Memory B cell (primary cell): ENCODE results near the gene BANP.

Experiments used
- ATAC-seq: fragments of 150-1000 bp; cut with Tn5 transposase; 2 replicates; pipeline ENCODE4 v1.10.0; 2021; ENCODE audit warnings: low read depth, mild to moderate bottlenecking, moderate library complexity
- DNase-seq, 2 donors: peaks; one replicate each; pipeline ENCODE4 v3.0.0; 2022; ENCODE audit warnings: low spot score in 2 of 2
- H3K27ac Mint-ChIP-seq: one replicate; pipeline ENCODE4 v1.8.0; 2022; ENCODE audit warnings: mild to moderate bottlenecking, moderate library complexity, mixed read lengths
- H3K27me3 Mint-ChIP-seq: one replicate; pipeline ENCODE4 v1.8.0; 2022; ENCODE audit warnings: mixed read lengths
- H3K36me3 Mint-ChIP-seq: one replicate; pipeline ENCODE4 v1.8.0; 2022; ENCODE audit warnings: mild to moderate bottlenecking, mixed read lengths
- H3K4me1 Mint-ChIP-seq: one replicate; pipeline ENCODE4 v1.8.0; 2022; ENCODE audit warnings: mixed read lengths
- H3K4me3 Mint-ChIP-seq: one replicate; pipeline ENCODE4 v1.8.0; 2022; ENCODE audit warnings: mild to moderate bottlenecking, moderate library complexity, mixed read lengths
- H3K9me3 Mint-ChIP-seq: one replicate; pipeline ENCODE4 v1.8.0; 2022; ENCODE audit warnings: mixed read lengths

BANP gene

DNA sequence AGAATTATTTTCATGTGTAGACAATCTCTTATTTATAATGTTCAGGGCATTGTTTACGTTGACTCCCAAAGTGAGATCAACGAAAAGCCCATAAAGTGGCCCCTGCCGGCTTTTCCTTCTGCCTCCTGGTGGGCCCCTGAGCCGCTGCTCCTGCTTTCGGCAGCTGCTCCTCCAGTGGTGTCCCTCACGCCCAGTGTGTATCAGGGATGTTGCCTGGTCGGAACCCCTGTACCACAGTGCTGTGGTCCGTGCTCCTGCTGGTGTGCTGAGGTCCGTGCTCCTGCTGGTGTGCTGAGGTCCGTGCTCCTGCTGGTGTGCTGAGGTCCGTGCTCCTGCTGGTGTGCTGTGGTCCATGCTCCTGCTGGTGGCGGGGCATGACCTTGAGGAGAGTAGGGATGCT is 107.6 kb downstream of the BANP start:
- DNase-seq (no peak), ATAC-seq (no peak)
- no peaks in the 10 kb centered on the region for H3K9me3 Mint-ChIP-seq
- H3K27ac Mint-ChIP-seq: no peak overlapping the region
- H3K27me3 Mint-ChIP-seq: no peaks in the 10 kb centered on the region
- H3K4me1 Mint-ChIP-seq: no peaks in the 10 kb centered on the region
- H3K4me3 Mint-ChIP-seq: no peak overlapping the region
- H3K36me3 Mint-ChIP-seq: peaks cover 10% of the 10 kb centered on the region

DNA sequence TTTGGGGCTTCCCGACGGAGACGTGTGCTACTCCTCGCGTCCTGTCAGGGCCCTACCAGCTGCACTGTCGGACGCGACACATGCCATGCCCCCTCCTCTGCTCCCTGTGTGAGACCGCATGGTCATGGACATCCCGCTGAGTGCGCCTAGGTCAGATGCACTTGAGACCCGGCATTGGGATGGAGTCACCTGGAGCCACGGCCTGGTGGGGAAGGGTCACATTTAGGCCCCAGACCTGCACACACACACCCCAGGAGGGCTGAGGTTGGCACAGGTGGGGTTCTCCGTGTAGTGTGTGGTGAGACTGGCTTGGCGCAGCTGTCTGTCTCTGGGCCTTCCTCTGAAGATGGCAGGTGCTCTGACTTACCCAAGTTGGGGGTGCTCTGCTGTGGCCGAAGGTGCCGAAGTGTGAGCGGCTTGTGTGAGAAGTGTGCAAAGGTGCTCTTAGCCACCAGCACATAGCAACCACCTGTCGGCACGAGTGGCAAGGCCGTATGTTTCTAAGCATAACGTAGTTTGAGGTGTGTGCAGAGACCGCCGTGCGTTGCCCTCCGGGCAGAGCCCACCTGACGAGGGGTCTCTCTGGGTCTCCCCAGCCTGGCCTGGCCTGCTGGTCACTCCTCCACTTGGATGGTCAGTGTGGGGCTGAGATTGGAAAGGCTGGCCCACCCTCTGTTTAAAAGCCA is 108.6 kb downstream of the BANP start:
- H3K4me3 Mint-ChIP-seq: no peak overlapping the region
- no peaks in the 10 kb centered on the region for H3K4me1 Mint-ChIP-seq
- peaks cover 12% of the 10 kb centered on the region for H3K36me3 Mint-ChIP-seq
- H3K27me3 Mint-ChIP-seq: no peaks in the 10 kb centered on the region
- ATAC-seq: no peak
- H3K27ac Mint-ChIP-seq: no peak overlapping the region
- H3K9me3 Mint-ChIP-seq: no peaks in the 10 kb centered on the region
- DNase-seq: no peak

DNA sequence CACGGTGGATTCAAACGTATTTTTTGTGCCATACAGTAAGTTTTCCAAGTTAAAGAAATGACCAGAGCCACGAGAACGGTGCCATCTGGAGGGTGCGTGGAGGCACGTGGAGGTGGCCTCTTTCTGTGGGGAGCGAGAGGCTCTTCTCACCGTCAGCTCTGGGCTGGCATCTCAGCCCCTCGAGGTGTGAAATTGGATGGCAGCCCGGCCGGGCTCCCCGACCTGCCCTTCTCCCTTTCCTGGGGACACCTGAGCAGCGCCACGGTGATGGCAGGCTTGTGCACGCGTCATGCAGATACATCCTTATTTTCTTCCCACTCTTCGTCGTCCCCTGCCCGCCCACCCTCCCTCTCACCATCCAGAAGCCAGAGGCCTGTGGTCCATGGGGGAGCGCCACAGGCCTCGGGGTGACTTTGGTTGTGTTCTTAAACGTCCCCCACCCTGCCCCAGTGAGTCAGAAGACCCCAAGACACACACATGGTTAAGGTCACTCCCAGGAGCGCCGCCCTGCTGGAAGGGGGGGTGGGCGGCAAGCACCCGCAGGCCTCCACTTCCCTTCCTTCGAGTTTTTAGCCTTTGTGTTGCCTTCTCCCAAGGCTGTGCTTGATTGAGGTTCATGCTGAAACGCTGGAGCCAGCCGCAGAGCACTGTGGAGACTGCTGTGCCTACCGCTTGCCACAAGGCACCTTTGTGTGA is 109.4 kb downstream of the BANP start:
- H3K9me3 Mint-ChIP-seq: no peaks in the 10 kb centered on the region
- H3K27ac Mint-ChIP-seq: no peak overlapping the region
- no peaks in the 10 kb centered on the region for H3K27me3 Mint-ChIP-seq
- no peaks in the 10 kb centered on the region for H3K4me1 Mint-ChIP-seq
- H3K4me3 Mint-ChIP-seq: no peak overlapping the region
- ATAC-seq: no peak
- no peak for DNase-seq
- H3K36me3 Mint-ChIP-seq: peaks cover 15% of the 10 kb centered on the region

DNA sequence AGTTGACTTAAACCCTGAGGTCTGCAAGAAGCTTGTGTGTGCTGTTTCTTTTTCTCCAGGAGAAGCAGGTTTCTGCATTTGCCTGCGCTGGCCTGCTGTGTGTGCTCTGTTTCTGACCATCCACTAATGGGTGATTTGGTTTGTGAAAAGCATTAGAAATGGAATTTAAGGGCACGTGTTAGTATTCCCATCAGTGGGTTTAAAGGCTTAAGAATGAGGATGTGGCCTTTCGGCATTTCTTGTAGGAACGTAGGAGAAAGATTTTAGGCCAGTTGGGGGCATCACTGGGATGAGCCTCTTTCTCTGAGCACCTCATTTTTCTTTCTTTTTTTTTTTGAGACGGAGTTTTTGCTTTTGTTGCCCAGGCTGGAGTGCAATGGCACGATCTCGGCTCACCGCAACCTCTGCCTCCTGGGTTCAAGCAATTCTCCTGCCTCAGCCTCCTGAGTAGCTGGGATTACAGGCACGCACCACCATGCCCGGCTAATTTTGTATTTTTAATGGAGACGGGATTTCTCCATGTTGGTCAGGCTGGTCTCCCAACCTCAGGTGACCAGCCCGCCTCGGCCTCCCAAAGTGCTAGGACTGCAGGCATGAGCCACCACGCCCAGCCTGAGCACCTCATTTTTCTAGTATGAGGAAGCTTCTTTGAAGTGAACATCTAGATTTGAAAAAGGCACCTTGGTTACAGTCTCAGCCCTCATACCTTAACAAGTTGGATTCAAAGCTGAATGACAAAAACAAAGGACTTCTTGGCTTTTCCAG is 110.3 kb downstream of the BANP start:
- peaks cover 15% of the 10 kb centered on the region for H3K36me3 Mint-ChIP-seq
- no peak for ATAC-seq
- H3K9me3 Mint-ChIP-seq: no peaks in the 10 kb centered on the region
- H3K4me3 Mint-ChIP-seq: no peak overlapping the region
- DNase-seq: no peak
- no peaks in the 10 kb centered on the region for H3K27me3 Mint-ChIP-seq
- no peak overlapping the region for H3K27ac Mint-ChIP-seq
- no peaks in the 10 kb centered on the region for H3K4me1 Mint-ChIP-seq

DNA sequence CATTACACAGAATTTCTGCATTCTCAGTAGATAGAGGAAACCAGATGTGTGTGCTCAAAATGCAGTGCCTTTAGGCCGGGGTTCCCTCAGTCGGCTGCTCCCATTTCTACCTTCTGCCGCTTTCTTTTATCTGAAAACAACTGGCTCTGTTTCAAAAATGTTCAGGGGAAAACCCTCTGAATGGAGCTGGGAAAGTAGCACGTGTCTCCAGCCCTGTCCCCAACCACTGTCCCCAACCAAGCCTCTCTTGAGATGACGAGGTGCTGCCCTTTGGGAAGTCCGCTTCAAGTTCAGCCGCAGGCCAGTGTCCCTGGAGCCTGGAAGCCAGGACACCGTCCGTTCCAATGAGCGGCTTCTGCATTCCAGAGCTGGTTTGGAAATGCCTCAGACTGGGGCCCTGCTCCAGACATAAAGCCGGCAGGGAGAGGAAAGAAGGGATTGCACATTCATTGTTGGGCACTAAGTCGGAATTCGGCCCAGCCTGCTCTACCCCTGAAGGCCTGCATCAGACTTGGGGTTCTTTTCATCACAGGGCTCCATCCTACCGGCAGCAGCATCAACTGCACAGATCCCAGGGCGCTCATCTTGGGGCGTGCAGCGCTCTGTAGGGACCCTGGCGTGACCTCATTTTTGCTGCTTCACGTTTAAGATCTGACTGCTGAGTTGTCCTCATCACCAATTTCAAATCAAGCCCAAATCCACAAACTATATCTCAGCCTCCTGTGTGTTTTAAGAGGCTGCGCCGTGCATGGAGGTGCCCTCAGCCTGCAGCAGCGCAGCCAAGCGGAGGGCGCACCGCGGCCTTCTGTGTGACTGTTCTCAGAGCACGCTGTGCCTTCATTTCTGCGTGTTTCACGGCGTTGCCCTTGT is 111.3 kb downstream of the BANP start:
- ATAC-seq (no peak), DNase-seq (no peak)
- Mint-ChIP-seq H3K27me3 (no peaks in the 10 kb centered on the region), H3K27ac (no peak overlapping the region), H3K36me3 (peaks cover 15% of the 10 kb centered on the region), H3K4me3 (no peak overlapping the region), H3K4me1 (peaks cover under 1% of the 10 kb centered on the region), H3K9me3 (no peaks in the 10 kb centered on the region)

DNA sequence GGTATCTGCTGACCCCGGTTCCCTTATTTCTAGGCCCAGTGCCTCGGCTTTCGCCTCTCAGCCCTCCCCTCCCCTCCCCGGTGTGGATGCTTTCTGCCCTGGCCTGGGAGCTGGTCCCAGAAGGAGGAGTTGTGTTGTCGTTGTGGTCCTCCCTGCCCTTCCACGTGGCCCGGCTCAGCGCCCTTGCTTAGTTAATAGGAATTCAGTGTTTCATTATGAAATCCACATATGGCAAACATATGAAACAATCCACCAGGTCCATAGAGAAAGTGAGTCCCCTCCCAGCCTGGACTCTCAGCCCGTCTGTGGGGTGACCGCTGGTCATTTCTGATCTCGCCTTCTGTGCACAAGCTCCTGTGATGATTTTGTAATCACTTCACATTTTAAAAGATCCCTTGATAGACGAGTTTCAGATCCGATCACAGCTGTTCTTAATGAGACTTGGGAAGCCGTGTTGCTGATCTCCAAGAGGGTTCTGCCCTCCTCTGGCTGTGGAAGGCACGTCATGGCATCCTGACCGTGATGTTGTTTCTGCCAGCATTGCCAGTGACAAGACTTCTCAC is 112.1 kb downstream of the BANP start:
- Mint-ChIP-seq H3K9me3 (no peaks in the 10 kb centered on the region), H3K4me1 (peaks cover 5% of the 10 kb centered on the region), H3K36me3 (peaks cover 20% of the 10 kb centered on the region), H3K27me3 (no peaks in the 10 kb centered on the region), H3K27ac (no peak overlapping the region), H3K4me3 (no peak overlapping the region)
- DNase-seq: no peak
- no peak for ATAC-seq

DNA sequence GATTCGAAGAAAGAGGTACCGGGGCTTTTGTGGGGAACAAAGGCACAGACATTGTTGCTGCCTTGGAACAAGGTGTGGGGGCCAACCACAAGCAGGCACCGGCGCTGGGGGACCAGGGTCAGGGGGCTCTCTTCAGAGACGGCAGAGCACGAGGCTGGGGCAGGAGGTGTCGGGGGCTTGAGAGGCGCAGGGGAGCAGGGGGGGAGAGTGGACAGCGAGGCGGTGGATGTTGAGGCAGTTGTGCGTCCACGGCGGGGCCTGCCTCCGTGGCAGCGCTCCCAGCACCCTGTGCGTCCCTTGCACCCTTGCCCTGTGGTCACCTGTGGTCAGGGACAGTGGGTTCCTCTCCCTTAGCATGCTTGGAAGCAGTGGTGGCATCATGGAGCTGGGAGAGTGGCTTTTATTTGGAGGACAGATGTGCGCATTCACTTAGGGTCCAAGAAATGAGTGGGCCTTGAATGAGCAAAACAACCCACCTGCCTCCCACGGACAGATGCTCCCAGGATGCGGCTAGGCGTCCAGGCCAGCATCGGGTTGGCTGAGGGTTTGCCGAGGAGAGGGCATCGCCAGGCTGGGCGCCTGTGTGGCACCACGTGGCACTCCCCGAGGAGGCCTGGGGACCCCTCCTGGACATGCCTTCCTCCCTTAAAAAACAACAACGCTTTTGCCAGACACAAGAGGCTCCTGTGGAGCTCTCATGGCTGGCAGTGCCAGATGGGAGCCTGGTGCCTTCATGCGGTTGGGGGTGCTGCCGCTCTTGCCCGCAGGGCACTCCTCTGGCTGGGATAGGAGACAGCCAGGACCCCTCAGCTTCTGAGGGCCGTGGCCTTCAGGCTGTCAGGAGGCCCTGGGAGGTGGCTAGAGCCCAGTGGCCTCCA is 113.0 kb downstream of the BANP start:
- no peak overlapping the region for H3K4me3 Mint-ChIP-seq
- H3K36me3 Mint-ChIP-seq: peaks cover 20% of the 10 kb centered on the region
- H3K27ac Mint-ChIP-seq: no peak overlapping the region
- no peaks in the 10 kb centered on the region for H3K27me3 Mint-ChIP-seq
- H3K4me1 Mint-ChIP-seq: peaks cover 8% of the 10 kb centered on the region
- DNase-seq (no peak), ATAC-seq (no peak)
- no peaks in the 10 kb centered on the region for H3K9me3 Mint-ChIP-seq

DNA sequence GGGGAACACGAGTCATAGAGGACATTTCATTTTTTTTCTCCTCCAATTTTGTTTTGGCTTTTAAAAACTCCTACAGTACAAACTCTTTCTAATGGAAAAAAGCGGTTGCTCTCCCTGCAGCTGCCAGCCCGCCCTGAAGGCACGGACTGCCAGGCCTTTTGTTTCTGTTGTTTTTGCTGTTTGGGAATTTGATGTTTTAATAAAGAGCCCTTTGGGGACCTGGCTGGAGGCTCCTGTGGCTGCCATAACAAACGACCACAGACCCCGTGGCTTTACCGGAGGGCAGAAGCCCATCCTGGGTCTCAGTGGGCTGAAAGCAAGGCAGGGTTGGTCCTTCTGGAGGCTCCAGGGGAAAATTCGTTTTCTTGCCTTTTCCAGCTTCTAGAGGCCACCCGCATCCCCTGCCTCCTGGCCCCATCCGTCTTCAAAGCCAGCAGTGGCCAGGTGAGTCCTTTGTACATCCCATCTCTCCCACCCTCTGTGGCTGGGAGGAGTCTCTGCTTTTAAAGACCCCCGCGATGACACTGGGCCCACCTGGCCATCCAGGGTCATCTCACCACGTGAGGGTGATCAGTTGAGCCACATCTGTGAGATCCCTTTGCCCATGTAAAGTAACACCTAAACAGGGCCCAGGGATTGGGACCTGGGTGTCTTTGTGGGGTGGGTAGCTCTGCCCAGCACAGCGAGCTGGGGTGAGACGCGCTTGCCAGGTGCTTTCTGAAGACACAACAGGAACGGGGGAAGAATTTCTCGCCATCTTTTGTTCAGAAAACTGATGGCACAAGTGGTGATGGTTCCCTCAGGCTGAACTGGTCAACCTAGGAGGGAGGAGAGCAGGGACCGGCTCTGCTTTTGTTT is 113.9 kb downstream of the BANP start:
- ATAC-seq: no peak
- no peak for DNase-seq
- Mint-ChIP-seq H3K27ac (no peak overlapping the region), H3K4me3 (no peak overlapping the region), H3K36me3 (peaks cover 20% of the 10 kb centered on the region), H3K9me3 (no peaks in the 10 kb centered on the region), H3K27me3 (no peaks in the 10 kb centered on the region), H3K4me1 (peaks cover 16% of the 10 kb centered on the region)

DNA sequence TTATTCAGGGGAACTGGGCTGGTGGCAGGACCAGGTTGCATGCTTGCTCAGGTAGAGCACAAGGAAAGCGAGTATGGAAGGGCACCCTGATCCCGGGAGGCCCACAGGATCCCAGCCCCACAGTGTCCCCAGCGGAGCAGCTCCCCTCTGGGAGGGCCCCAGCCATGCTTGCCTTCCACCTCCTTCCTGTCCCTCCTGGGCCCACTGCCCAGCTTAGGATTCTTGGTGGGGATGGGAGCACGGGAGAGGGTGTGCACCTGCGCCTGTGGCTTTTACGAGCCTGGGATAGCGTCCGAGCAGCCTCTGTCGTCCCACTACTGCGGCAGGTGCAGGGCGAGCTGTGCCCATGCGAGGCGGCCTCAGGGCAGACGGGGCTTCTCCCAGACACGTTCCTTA is 114.5 kb downstream of the BANP start:
- H3K9me3 Mint-ChIP-seq: no peaks in the 10 kb centered on the region
- no peak overlapping the region for H3K4me3 Mint-ChIP-seq
- ATAC-seq (no peak), DNase-seq (no peak)
- H3K27ac Mint-ChIP-seq: no peak overlapping the region
- H3K27me3 Mint-ChIP-seq: no peaks in the 10 kb centered on the region
- peaks cover 16% of the 10 kb centered on the region for H3K4me1 Mint-ChIP-seq
- H3K36me3 Mint-ChIP-seq: peaks cover 20% of the 10 kb centered on the region

DNA sequence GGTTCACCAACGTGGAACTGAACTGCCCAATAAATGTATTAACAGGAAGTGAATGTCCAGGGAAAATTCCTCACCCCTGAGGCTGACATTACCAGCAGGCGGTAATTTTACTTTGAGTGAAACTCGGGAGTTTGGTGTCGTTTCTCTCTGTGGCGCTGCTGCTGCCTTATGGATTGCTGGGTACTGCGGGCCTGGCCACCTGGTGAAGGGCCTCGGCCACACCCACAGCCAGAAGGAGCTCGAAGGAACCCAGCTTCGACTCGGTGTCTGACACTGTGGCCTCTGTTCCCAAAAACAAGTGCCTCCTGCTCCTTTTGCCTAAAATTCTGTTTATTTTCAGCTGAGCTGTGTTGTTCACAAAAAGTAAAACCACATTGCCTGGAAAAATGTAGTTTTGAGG is 115.0 kb downstream of the BANP start:
- Mint-ChIP-seq H3K27me3 (no peaks in the 10 kb centered on the region), H3K4me1 (peaks cover 16% of the 10 kb centered on the region), H3K9me3 (no peaks in the 10 kb centered on the region), H3K4me3 (no peak overlapping the region), H3K27ac (no peak overlapping the region), H3K36me3 (peaks cover 16% of the 10 kb centered on the region)
- ATAC-seq (no peak), DNase-seq (no peak)

DNA sequence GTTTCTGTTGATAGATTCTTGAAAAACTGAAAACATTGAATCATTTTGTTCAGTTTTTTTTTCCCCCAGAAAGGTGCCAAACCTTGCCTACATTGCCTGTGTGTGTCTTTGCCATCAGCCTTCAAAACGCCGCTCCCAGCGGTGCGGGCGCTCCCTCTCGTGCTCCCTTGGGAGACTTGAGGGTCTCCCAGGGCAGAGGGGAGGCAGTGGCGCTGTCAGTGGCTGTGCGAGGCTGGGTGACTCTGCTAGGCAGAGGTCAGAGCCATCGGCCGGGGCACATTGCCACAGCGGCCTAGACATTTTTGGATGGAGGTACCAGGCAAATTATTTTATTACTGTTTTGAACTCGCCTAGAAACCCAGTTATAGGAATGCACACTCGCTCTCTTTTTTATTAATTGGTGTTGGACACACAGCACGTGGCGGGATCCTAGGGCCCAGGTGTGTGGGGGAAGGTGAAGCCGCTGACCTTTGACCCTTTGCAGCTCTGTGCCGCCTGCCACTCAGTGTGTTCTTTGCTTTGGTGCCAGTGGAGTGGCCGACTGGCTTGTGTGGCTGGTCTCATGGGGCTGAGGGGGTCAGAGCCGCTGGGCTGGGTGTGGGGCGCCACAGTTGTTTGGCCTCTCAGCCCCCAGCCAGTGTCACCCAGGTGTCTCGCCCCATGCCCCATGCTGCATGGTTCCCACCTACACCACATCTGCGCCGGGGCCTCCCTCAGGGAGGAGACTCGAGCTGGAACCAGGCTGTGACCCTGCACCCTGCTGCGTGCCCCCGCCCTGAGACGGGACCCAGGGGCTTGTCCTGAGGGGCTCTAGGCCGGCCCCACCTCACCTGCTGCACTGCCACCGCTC is 115.7 kb downstream of the BANP start:
- Mint-ChIP-seq H3K27ac (no peak overlapping the region), H3K36me3 (peaks cover 18% of the 10 kb centered on the region), H3K27me3 (no peaks in the 10 kb centered on the region), H3K4me3 (no peak overlapping the region), H3K9me3 (no peaks in the 10 kb centered on the region), H3K4me1 (peaks cover 16% of the 10 kb centered on the region)
- DNase-seq: no peak
- ATAC-seq: no peak
